ENCODE results near the gene CDK5RAP3. TPM values are rescaled to one million over a fixed set of nuclear protein-coding genes. Genes with fewer than 3 reads are reported as not detected.

Gene CDK5RAP3, protein sequence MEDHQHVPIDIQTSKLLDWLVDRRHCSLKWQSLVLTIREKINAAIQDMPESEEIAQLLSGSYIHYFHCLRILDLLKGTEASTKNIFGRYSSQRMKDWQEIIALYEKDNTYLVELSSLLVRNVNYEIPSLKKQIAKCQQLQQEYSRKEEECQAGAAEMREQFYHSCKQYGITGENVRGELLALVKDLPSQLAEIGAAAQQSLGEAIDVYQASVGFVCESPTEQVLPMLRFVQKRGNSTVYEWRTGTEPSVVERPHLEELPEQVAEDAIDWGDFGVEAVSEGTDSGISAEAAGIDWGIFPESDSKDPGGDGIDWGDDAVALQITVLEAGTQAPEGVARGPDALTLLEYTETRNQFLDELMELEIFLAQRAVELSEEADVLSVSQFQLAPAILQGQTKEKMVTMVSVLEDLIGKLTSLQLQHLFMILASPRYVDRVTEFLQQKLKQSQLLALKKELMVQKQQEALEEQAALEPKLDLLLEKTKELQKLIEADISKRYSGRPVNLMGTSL
- 10 to 100 TPM; 21.0 to 44.1 (median 34.5) TPM for total RNA-seq
- 10 to 100 TPM; 25.4 to 29.9 (median 25.6) TPM for polyA plus RNA-seq
- long read RNA-seq, donor 1, transcript CDK5RAP3-201 (14 exons, 1,866 nt) = major isoform, 23 of 28 reads
- long read RNA-seq, donor 1, partial matches to known transcripts = 3 of 28 reads
- long read RNA-seq, donor 1, other reads (novel, unspliced or antisense) = 1 of 28 reads
- long read RNA-seq, donor 2, transcript CDK5RAP3-201 (14 exons, 1,866 nt) = major isoform, 23 of 39 reads
- long read RNA-seq, donor 2, partial matches to known transcripts = 5 of 39 reads
- long read RNA-seq, donor 2, other reads (novel, unspliced or antisense) = 7 of 39 reads

DNA sequence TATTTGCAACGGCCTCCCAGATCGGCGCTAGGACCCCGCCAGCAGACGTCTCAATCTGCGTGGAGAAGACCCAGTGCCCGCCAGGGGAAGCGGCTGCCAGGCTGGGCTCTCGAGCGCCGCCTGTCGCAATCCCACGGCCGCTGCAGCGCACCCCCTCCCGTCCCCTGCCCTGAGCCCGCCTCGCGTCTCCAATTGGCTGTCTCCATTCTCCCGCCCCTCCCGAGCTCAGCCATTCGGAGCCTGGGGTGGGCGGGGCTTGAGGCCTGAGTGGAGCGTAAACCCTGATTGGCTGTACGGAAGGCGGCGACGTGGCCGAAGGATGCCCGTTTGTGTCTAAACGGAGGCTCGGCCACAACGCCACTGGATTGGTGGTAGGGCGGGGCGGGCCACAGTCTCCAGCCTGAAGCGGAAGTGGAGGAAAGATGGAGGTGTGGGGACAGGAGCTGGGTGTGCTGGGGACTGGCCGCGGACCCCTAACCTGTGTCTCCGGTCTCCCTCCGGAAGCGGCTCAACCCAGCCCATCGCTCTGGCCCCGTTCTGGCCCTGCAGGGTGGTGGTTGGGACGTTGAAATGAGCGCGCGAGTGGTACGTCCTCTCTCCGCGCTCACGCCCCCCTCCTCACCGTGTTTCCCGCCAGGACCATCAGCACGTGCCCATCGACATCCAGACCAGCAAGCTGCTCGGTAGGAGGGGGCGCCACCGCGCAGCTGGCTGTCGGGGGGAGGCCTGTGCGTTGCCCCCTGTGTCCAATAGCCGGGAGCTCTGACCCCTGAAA is at the start of gene CDK5RAP3:
CDK5RAP3 (plus strand) TSS at position 389 of the 775 bp plus-strand sequence; CDS start at position 423, 34 bp downstream.
- DNase-seq = peak; percentile 100
- H3K27ac ChIP-seq = peak within 1 kb of the TSS; percentile 93
- TF ChIP-seq, protein P1, sequence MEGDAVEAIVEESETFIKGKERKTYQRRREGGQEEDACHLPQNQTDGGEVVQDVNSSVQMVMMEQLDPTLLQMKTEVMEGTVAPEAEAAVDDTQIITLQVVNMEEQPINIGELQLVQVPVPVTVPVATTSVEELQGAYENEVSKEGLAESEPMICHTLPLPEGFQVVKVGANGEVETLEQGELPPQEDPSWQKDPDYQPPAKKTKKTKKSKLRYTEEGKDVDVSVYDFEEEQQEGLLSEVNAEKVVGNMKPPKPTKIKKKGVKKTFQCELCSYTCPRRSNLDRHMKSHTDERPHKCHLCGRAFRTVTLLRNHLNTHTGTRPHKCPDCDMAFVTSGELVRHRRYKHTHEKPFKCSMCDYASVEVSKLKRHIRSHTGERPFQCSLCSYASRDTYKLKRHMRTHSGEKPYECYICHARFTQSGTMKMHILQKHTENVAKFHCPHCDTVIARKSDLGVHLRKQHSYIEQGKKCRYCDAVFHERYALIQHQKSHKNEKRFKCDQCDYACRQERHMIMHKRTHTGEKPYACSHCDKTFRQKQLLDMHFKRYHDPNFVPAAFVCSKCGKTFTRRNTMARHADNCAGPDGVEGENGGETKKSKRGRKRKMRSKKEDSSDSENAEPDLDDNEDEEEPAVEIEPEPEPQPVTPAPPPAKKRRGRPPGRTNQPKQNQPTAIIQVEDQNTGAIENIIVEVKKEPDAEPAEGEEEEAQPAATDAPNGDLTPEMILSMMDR (IDR thresholded peaks at IDR 0.05) = peak; percentile 90
- peak within 1 kb of the TSS; percentile 95 for H3K4me3 ChIP-seq
- peak; percentile 99 to 100 (median 100) for ATAC-seq
- H3K9me3 ChIP-seq = no peaks in the 10 kb centered on the region
- no peaks in the 10 kb centered on the region for H3K27me3 ChIP-seq (ENCODE audit: insufficient read depth in 3 of 3, low read length in 2 of 3)
- no peaks in the 10 kb centered on the region for H3K4me1 ChIP-seq
- intact Hi-C loops (cut with DNase I) = loop anchor here (1.0 to 2.0 kb wide), 4 partner anchors 20 to 130 kb away; partner anchors contain the start of genes SCRN2 (in 1 of the 2) and SP2 (in 1 of the 2)
- H3K36me3 ChIP-seq (ENCODE audit: insufficient read depth in 1 of 2, low read depth in 1 of 2) = peaks cover 0 to 26% of the 10 kb centered on the region in 2 donors
- WGBS, 3 donors = 0% methylated on average over 55 to 62 of the region's 62 CpGs

DNA sequence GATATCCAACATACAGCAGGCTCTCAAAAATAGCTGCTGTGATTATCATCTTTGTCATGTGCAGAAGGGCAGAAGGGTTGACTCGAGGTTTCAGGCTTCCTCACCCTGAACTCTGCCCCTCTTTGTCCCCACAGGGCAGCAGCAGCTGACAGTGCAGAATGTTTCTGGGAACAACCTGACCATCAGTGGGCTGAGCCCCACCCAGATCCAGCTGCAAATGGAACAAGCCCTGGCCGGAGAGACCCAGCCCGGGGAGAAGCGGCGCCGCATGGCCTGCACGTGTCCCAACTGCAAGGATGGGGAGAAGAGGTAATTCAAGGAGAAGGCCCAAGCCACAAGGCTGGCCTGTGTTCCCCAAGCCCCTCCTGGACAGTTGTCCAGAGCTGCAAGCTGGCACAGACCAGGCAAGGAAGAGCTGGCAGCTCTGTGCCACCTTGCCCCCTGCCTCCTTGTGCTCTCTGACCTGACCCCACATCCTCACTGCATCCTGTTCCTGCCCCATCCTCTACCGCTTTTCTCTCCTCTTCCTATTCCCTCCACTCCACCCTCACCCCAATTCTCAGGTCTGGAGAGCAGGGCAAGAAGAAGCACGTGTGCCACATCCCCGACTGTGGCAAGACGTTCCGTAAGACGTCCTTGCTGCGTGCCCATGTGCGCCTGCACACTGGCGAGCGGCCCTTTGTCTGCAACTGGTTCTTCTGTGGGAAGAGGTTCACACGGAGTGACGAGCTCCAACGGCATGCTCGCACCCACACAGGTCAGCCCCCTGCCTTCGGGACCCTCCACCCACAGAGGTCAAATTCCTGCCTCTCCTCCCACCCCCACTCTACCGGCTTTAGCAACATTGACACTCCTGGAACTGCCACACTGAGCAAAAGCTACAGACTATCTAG is 45.9 kb upstream of the CDK5RAP3 start:
- no peaks in the 10 kb centered on the region for H3K4me1 ChIP-seq
- TF ChIP-seq, protein P1 (IDR thresholded peaks at IDR 0.05) = no peak
- H3K27me3 ChIP-seq (ENCODE audit: insufficient read depth in 3 of 3, low read length in 2 of 3) = no peaks in the 10 kb centered on the region
- peaks cover 0 to 89% of the 10 kb centered on the region in 2 donors for H3K36me3 ChIP-seq (ENCODE audit: insufficient read depth in 1 of 2, low read depth in 1 of 2)
- H3K4me3 ChIP-seq = no peak overlapping the region
- H3K9me3 ChIP-seq = no peaks in the 10 kb centered on the region
- no peak overlapping the region for H3K27ac ChIP-seq
- WGBS, 3 donors = 83 to 91% (median 86%) methylated on average over 23 of the region's 23 CpGs
- ATAC-seq (no peak), DNase-seq (peak in 1 of 2 donors; percentile 51)
- intact Hi-C loops (cut with DNase I) = no loop called here

DNA sequence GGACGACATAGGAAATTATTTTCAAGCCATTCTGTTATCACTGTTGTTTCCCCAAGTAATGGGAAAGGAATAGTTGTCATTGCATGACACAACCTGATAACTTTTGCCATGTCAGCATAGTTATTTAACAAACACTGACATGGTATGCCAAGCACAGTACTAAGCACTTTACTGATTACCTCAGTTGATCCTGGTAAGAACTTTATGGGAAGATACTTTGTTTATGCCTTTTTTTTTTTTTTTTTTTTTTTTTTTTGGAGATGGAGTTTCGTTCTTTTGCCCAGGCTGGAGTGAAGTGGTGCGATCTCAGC is 45.3 kb upstream of the CDK5RAP3 start:
- ATAC-seq (no peak), DNase-seq (no peak)
- TF ChIP-seq, protein P1 (IDR thresholded peaks at IDR 0.05) = no peak
- no peaks in the 10 kb centered on the region for H3K27me3 ChIP-seq (ENCODE audit: insufficient read depth in 3 of 3, low read length in 2 of 3)
- WGBS, 3 donors = 87 to 90% (median 90%) methylated on average over 3 of the region's 3 CpGs
- H3K27ac ChIP-seq = no peak overlapping the region
- no peaks in the 10 kb centered on the region for H3K9me3 ChIP-seq
- no peak overlapping the region for H3K4me3 ChIP-seq
- H3K36me3 ChIP-seq (ENCODE audit: insufficient read depth in 1 of 2, low read depth in 1 of 2) = peaks cover 0 to 94% of the 10 kb centered on the region in 2 donors
- no peaks in the 10 kb centered on the region for H3K4me1 ChIP-seq
- intact Hi-C loops (cut with DNase I) = no loop called here

Data from psoas muscle (tissue), 8 donors.